AG04449 (cell line): Measurements from ENCODE around the gene TMCC1.

Experiments used
- CTCF ChIA-PET: fragments of 350-600 bp; formaldehyde crosslinking; extraction: SDS; loops from one replicate; lab custom pipeline; 2021; ENCODE audit warnings: antibody characterized with exemption; lab: Yijun Ruan, JAX
- POLR2A ChIA-PET: fragments of 400-600, 350-600 bp; formaldehyde crosslinking; extraction: SDS; loops from one replicate; lab custom pipeline; 2020; ENCODE audit warnings: antibody characterized with exemption, inconsistent platforms; lab: Yijun Ruan, JAX
- DNase-seq: peaks from one replicate; pipeline ENCODE4 v3.0.0-alpha.2; 2010; ENCODE audit warnings: low read depth, low spot score
- H3K4me3 ChIP-seq: 2 replicates; pipeline ENCODE4 v1.5.1; 2011; ENCODE audit warnings: low read depth, mild to moderate bottlenecking, control low read depth, low read length
- CTCF ChIP-seq: IDR thresholded peaks from one replicate; pipeline ENCODE4 v1.5.1; 2011; ENCODE audit warnings: mild to moderate bottlenecking, moderate library complexity, low read length, control low read depth, inconsistent platforms; ENCODE audit not compliant: insufficient read depth; ENCODE audit errors: missing control alignments

TMCC1 gene

GRCh38 chr3:129616713-129617112, 276.8 kb downstream of the TMCC1 start:
- CTCF ChIA-PET, result interaction anchor here (0.7 to 1.1 kb wide), 3 partner anchors 8 to 208 kb away, joined by 3 read pairs; no protein-coding TSS in a partner anchor

GRCh38 chr3:129616291-129616690, 277.2 kb downstream of the TMCC1 start:
- no peak for DNase-seq
- CTCF ChIA-PET, result no interaction called here
- POLR2A ChIA-PET, result no interaction called here
- no peak for TF ChIP-seq CTCF
- H3K4me3 ChIP-seq, result no peak overlapping the region

More at GRCh38 chr3:129616713-129617112, 276.8 kb downstream of the TMCC1 start:
- DNase-seq, result no peak
- H3K4me3 ChIP-seq, result no peak overlapping the region
- TF ChIP-seq CTCF, result no peak
- POLR2A ChIA-PET, result no interaction called here

GRCh38 chr3:129615751-129616281, 277.7 kb downstream of the TMCC1 start:
- CTCF ChIA-PET, result no interaction called here
- no peak for DNase-seq
- TF ChIP-seq CTCF, result no peak
- no peak overlapping the region for H3K4me3 ChIP-seq
- POLR2A ChIA-PET, result no interaction called here

- POLR2A ChIA-PET, result no interaction called here
- CTCF ChIA-PET, result interaction anchor here (1.2 to 3.8 kb wide), 2 partner anchors 9 to 124 kb away, joined by 3 to 24 read pairs; no protein-coding TSS in a partner anchor
- no peak for TF ChIP-seq CTCF
- no peak for DNase-seq
- H3K4me3 ChIP-seq, result no peak overlapping the region
These were observed 278.6 kb downstream of the TMCC1 start for GRCh38 chr3:129614927-129615363.

GRCh38 chr3:129614435-129614834, 279.1 kb downstream of the TMCC1 start:
- CTCF ChIA-PET, result interaction anchor here (1.2 to 3.8 kb wide), 2 partner anchors 9 to 124 kb away, joined by 3 to 24 read pairs; no protein-coding TSS in a partner anchor
- POLR2A ChIA-PET, result no interaction called here
- no peak for DNase-seq
- no peak for TF ChIP-seq CTCF
- H3K4me3 ChIP-seq, result no peak overlapping the region

- CTCF ChIA-PET, result interaction anchor here (1.0 to 3.8 kb wide), 4 partner anchors 10 to 216 kb away, joined by 3 to 24 read pairs (median 3); no protein-coding TSS in a partner anchor
- TF ChIP-seq CTCF, result no peak
- POLR2A ChIA-PET, result no interaction called here
- H3K4me3 ChIP-seq, result no peak overlapping the region
- DNase-seq, result no peak
These were observed 280.2 kb downstream of the TMCC1 start for GRCh38 chr3:129613367-129613740.
